ENCODE results near the gene POTEJ.
"Not testable (repeated sequence)": the region's sequence is repeated elsewhere in the genome, so short reads cannot be mapped to it uniquely, and the experiment has no call there.

POTEJ gene

GRCh38 chr2:130611140-130611539 lies at the start of gene POTEJ:
Gene POTEJ (plus strand): TSS chr2:130611440. CDS start chr2:130611533, 93 bp downstream.
- DNase-seq (ENCODE audit: low read depth in 3 of 3) = not testable (repeated sequence)

GRCh38 chr2:130566165-130566564 lies 45.1 kb upstream of the POTEJ start:
- not testable (repeated sequence) for DNase-seq (ENCODE audit: low read depth in 3 of 3)

GRCh38 chr2:130571929-130572328 lies 39.3 kb upstream of the POTEJ start:
- DNase-seq (ENCODE audit: low read depth in 3 of 3) = not testable (repeated sequence)

GRCh38 chr2:130574230-130574629 lies 37.0 kb upstream of the POTEJ start:
- DNase-seq (ENCODE audit: low read depth in 3 of 3) = not testable (repeated sequence)

GRCh38 chr2:130576209-130576784 lies 34.9 kb upstream of the POTEJ start:
- DNase-seq (ENCODE audit: low read depth in 3 of 3) = not testable (repeated sequence)

- not testable (repeated sequence) for DNase-seq (ENCODE audit: low read depth in 3 of 3)
Observed at GRCh38 chr2:130577559-130577958, 33.7 kb upstream of the POTEJ start.

GRCh38 chr2:130579121-130579520 lies 32.1 kb upstream of the POTEJ start:
- DNase-seq (ENCODE audit: low read depth in 3 of 3) = not testable (repeated sequence)

GRCh38 chr2:130581491-130581890 lies 29.7 kb upstream of the POTEJ start:
- not testable (repeated sequence) for DNase-seq (ENCODE audit: low read depth in 3 of 3)

GRCh38 chr2:130582970-130583369 lies 28.3 kb upstream of the POTEJ start:
- not testable (repeated sequence) for DNase-seq (ENCODE audit: low read depth in 3 of 3)

- not testable (repeated sequence) for DNase-seq (ENCODE audit: low read depth in 3 of 3)
Observed at GRCh38 chr2:130583582-130583981, 27.7 kb upstream of the POTEJ start.

GRCh38 chr2:130584726-130585125 lies 26.5 kb upstream of the POTEJ start:
- not testable (repeated sequence) for DNase-seq (ENCODE audit: low read depth in 3 of 3)

- peak in 1 of 3 experiments; percentile 33 for DNase-seq (ENCODE audit: low read depth in 3 of 3)
Observed at GRCh38 chr2:130588688-130589458, 22.4 kb upstream of the POTEJ start.

- not testable (repeated sequence) for DNase-seq (ENCODE audit: low read depth in 3 of 3)
Observed at GRCh38 chr2:130590170-130590841, 20.9 kb upstream of the POTEJ start.

GRCh38 chr2:130590842-130591359 lies 20.3 kb upstream of the POTEJ start:
- DNase-seq (ENCODE audit: low read depth in 3 of 3) = not testable (repeated sequence)

GRCh38 chr2:130592791-130593414 lies 18.3 kb upstream of the POTEJ start:
- DNase-seq (ENCODE audit: low read depth in 3 of 3) = not testable (repeated sequence)

GRCh38 chr2:130594011-130594410 lies 17.2 kb upstream of the POTEJ start:
- DNase-seq (ENCODE audit: low read depth in 3 of 3) = not testable (repeated sequence)

- DNase-seq (ENCODE audit: low read depth in 3 of 3) = not testable (repeated sequence)
Observed at GRCh38 chr2:130596757-130597156, 14.5 kb upstream of the POTEJ start.

GRCh38 chr2:130597994-130598393 lies 13.2 kb upstream of the POTEJ start:
- DNase-seq (ENCODE audit: low read depth in 3 of 3) = not testable (repeated sequence)

GRCh38 chr2:130598463-130598862 lies 12.8 kb upstream of the POTEJ start:
- DNase-seq (ENCODE audit: low read depth in 3 of 3) = not testable (repeated sequence)

GRCh38 chr2:130599393-130599792 lies 11.8 kb upstream of the POTEJ start, which contains the start of gene CFC1:
Gene CFC1 (minus strand): TSS chr2:130599575. CDS start chr2:130599287, 288 bp downstream.
- DNase-seq (ENCODE audit: low read depth in 3 of 3) = not testable (repeated sequence)

GRCh38 chr2:130599926-130600325 lies 11.3 kb upstream of the POTEJ start:
- not testable (repeated sequence) for DNase-seq (ENCODE audit: low read depth in 3 of 3)

Measured in stimulated activated CD4-positive, alpha-beta T cell treated with anti-CD3 and anti-CD28 coated beads, TNF-alpha, amount 100 ng/mL, for 24 hours (primary cell).